GM12878 (cell line): ENCODE data around the gene TTC23. TPM values are rescaled to one million over a fixed set of nuclear protein-coding genes. Genes with fewer than 3 reads are reported as not detected.

ENCODE experiments used
- CHD2 ChIP-seq: IDR thresholded peaks from 2 replicates; pipeline ENCODE4 v1.6.1; 2011; ENCODE audit warnings: low read depth, low read length, improper control_type of control experiment, borderline replicate concordance
- FOXM1 ChIP-seq: IDR thresholded peaks from 2 replicates; pipeline ENCODE4 v1.6.1; 2012; ENCODE audit warnings: low read depth, mild to moderate bottlenecking, inconsistent platforms, low read length, moderate library complexity
- HDGF ChIP-seq: fragments of 450-650 bp; IDR thresholded peaks from 2 replicates; pipeline ENCODE4 v1.6.1; 2016; ENCODE audit warnings: antibody characterized with exemption
- NFXL1 ChIP-seq: fragments of 450-650 bp; IDR thresholded peaks from 2 replicates; pipeline ENCODE4 v1.6.1; 2017; ENCODE audit warnings: antibody characterized with exemption, mild to moderate bottlenecking, borderline replicate concordance
- RAD21 ChIP-seq: IDR thresholded peaks from 2 replicates; pipeline ENCODE4 v1.6.1; 2011; ENCODE audit warnings: mild to moderate bottlenecking, low read depth, low read length, moderate library complexity; ENCODE audit not compliant: insufficient read depth
- SIX5 ChIP-seq: IDR thresholded peaks from 2 replicates; pipeline ENCODE4 v1.6.1; 2011; ENCODE audit warnings: mild to moderate bottlenecking, low read depth, low read length, moderate library complexity; ENCODE audit not compliant: severe bottlenecking
- SPI1 ChIP-seq: IDR thresholded peaks from 2 replicates; pipeline ENCODE4 v1.6.1; 2011; ENCODE audit warnings: low read depth, mild to moderate bottlenecking, low read length, moderate library complexity, borderline replicate concordance; ENCODE audit not compliant: insufficient read depth
- SREBF2 ChIP-seq: IDR thresholded peaks from 2 replicates; pipeline ENCODE4 v1.6.1; 2012; ENCODE audit warnings: mild to moderate bottlenecking, low read length
- polyA plus RNA-seq, 11 experiments: library from polyadenylated mRNA; depleted of rRNA in 4 of 11; unstranded in 6 of 11; stranded (reverse) in 5 of 11; fragments of >200 nt; fragmentation: Nextera tagmentation in 4 of 11; fragmentation: Illumina TruSeq in 1 of 11; extraction: Ambion mirVana in 4 of 11; extraction: Trizol in 1 of 11; gene quantifications; 1 replicate in 1 of 11; 2 replicates in 10 of 11; pipeline versions ENCODE4 v1.2.1 to v1.2.3, GENCODE V29; 2011 to 2016; ENCODE audit warnings: inconsistent platforms in 2 of 11, missing spikeins in 2 of 11, low read depth in 1 of 11
- total RNA-seq, 4 experiments: library from RNA; depleted of rRNA in 3 of 4; stranded (reverse); fragments of >200 nt in 3 of 4; fragmentation: Illumina TruSeq in 1 of 4; extraction: Trizol in 1 of 4; gene quantifications; 2 replicates each; pipeline versions ENCODE4 v1.2.1 to v1.2.3, GENCODE V29; 2013 to 2021
- TF ChIP-seq, protein P1 (sequence below): fragments of 450-650 bp; IDR thresholded peaks from 2 replicates; pipeline ENCODE4 v1.6.1; 2014; ENCODE audit warnings: mild to moderate bottlenecking
- TF ChIP-seq, protein P2 (sequence below): fragments of 450-650 bp; IDR thresholded peaks from 2 replicates; pipeline ENCODE4 v1.6.1; 2017; ENCODE audit warnings: mild to moderate bottlenecking, low read depth, inconsistent platforms; ENCODE audit not compliant: poor library complexity, severe bottlenecking
- TF ChIP-seq, protein P3 (sequence below): fragments of 450-650 bp; IDR thresholded peaks from 2 replicates; pipeline ENCODE4 v1.6.1; 2017; ENCODE audit warnings: mild to moderate bottlenecking

TTC23 gene
- total and polyA plus RNA-seq, 10 of the 15 experiments (the other 5 are each of a cell fraction or from before 2014, with no cell fraction given), result 1.2 to 9.0 (median 6.5) TPM

DNA sequence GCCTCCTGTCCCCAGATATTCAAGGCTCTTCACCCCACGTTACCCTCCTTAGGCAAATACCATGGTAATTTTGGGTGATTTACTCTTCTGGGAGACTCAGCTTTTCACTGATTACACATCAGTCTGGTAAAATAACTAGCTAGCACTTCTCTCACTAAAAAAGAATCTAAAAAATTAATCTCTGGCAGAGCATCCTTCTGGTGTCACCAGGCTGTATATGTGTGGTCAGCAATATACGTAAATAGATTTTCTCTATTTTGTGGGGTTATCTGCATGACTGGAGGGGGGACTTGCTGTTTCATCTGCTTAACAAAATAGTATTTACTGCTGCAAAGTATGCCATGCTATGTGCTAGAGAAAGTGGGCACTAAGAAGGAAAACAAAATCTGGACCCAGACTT lies 47.0 kb upstream of the TTC23 start (continued):
- TF ChIP-seq NFXL1 (no peak), RAD21 (no peak), SREBF2 (no peak), FOXM1 (no peak), SPI1 (no peak), SIX5 (no peak), CHD2 (no peak), HDGF (no peak)
- TF ChIP-seq, protein P1, sequence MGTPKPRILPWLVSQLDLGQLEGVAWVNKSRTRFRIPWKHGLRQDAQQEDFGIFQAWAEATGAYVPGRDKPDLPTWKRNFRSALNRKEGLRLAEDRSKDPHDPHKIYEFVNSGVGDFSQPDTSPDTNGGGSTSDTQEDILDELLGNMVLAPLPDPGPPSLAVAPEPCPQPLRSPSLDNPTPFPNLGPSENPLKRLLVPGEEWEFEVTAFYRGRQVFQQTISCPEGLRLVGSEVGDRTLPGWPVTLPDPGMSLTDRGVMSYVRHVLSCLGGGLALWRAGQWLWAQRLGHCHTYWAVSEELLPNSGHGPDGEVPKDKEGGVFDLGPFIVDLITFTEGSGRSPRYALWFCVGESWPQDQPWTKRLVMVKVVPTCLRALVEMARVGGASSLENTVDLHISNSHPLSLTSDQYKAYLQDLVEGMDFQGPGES, result no peak
- TF ChIP-seq, protein P2, sequence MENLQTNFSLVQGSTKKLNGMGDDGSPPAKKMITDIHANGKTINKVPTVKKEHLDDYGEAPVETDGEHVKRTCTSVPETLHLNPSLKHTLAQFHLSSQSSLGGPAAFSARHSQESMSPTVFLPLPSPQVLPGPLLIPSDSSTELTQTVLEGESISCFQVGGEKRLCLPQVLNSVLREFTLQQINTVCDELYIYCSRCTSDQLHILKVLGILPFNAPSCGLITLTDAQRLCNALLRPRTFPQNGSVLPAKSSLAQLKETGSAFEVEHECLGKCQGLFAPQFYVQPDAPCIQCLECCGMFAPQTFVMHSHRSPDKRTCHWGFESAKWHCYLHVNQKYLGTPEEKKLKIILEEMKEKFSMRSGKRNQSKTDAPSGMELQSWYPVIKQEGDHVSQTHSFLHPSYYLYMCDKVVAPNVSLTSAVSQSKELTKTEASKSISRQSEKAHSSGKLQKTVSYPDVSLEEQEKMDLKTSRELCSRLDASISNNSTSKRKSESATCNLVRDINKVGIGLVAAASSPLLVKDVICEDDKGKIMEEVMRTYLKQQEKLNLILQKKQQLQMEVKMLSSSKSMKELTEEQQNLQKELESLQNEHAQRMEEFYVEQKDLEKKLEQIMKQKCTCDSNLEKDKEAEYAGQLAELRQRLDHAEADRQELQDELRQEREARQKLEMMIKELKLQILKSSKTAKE, result no peak
- TF ChIP-seq, protein P3, sequence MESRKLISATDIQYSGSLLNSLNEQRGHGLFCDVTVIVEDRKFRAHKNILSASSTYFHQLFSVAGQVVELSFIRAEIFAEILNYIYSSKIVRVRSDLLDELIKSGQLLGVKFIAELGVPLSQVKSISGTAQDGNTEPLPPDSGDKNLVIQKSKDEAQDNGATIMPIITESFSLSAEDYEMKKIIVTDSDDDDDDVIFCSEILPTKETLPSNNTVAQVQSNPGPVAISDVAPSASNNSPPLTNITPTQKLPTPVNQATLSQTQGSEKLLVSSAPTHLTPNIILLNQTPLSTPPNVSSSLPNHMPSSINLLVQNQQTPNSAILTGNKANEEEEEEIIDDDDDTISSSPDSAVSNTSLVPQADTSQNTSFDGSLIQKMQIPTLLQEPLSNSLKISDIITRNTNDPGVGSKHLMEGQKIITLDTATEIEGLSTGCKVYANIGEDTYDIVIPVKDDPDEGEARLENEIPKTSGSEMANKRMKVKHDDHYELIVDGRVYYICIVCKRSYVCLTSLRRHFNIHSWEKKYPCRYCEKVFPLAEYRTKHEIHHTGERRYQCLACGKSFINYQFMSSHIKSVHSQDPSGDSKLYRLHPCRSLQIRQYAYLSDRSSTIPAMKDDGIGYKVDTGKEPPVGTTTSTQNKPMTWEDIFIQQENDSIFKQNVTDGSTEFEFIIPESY, result no peak
